ENCODE measurements around the gene RHPN2. TPM values are rescaled to one million over a fixed set of nuclear protein-coding genes. Genes with fewer than 3 reads are reported as not detected.
"Not testable (repeated sequence)": the region's sequence is repeated elsewhere in the genome, so short reads cannot be mapped to it uniquely, and the experiment has no call there.

Gene RHPN2
- total RNA-seq, 4 donors from 2014 or later: 46.2 to 75.6 (median 61.9) TPM

DNA sequence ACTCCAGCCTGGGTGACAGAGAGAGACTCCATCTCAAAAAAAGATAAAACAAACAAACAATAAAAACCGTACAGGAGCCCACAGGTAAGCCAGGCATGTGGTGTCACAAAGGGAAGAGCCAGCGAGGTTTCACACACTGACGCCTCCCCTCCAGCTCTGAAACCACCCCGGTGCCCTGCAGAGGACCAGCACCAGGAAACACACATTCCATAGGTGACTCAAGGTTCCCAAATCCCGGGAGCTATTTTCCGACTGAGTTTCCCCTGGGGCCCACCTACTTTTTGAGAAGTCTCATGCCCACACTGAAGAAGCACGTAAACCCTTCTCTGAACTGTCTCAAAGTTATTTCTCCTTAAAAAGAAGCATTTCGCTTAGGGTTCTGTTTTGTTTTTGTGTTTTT is 40.3 kb downstream of the RHPN2 start:
- H3K27ac ChIP-seq: no peak overlapping the region
- H3K4me3 ChIP-seq: no peak overlapping the region
- no peak for TF ChIP-seq POLR2A (IDR thresholded peaks at IDR 0.05)
- TF ChIP-seq CTCF (IDR thresholded peaks at IDR 0.05): no peak
- H3K4me1 ChIP-seq: no peaks in the 10 kb centered on the region
- peaks cover 0 to 7% (median 0%) of the 10 kb centered on the region in 3 donors for H3K36me3 ChIP-seq
- no peaks in the 10 kb centered on the region for H3K9me3 ChIP-seq
- DNase-seq: no peak
- no peaks in the 10 kb centered on the region for H3K27me3 ChIP-seq

DNA sequence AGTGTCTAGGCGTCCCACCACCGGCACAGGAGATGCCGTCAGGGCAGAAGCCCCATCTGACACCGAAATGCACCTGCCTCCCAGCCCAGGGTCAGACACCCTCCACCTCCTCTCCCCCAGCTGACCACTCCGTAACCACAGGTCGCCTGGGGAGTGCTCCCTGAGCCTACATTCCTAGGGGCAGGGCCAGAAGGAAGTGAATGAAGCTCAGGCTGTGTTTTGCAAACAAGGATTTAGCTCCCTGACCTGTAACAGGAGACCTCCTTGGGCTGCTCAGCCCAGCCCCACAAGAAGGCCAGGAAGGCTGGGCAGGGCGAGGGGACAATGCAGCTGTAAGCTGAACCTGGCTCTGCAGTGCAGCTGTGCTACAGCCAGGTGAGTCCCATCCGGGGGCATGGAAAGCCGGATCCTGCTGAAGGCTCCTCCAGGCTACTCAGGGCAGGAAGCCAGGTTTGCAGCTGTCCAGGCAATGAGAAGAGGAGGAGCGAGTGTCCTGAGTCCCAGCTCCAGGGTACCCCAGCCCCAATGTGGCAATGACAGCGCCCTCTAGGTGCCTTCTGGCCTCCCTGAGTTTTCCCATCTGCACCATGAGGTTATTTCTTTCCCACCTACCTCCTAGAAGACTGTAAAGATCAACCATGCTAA is 42.1 kb downstream of the RHPN2 start:
- no peak for DNase-seq
- Histone ChIP-seq H3K27me3 (no peaks in the 10 kb centered on the region), H3K36me3 (peaks cover 0 to 15% (median 0%) of the 10 kb centered on the region in 3 donors), H3K4me3 (no peak overlapping the region), H3K9me3 (no peaks in the 10 kb centered on the region), H3K27ac (no peak overlapping the region), H3K4me1 (no peaks in the 10 kb centered on the region)
- no peak for TF ChIP-seq POLR2A (IDR thresholded peaks at IDR 0.05)
- TF ChIP-seq CTCF (IDR thresholded peaks at IDR 0.05): no peak

DNA sequence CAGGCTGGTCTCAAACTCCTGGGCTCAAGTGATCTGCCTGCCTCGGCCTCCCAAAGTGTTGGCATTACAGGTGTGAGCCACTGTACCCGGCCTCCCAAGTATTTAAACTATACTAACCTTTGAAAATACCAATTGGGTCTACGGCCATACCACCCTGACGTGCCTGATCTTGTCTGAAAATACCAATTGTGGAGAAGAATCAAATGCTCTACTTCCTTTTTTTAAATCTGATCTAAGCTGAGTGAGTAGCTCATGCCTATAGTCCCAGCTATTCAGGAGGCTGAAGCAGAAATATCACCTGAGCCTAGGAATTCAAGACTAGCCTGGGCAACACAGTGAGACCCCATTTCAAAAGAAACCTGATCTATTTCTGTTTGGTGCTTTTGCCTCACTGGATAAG is 53.8 kb downstream of the RHPN2 start:
- H3K27me3 ChIP-seq, H3K27ac ChIP-seq, H3K9me3 ChIP-seq, H3K4me3 ChIP-seq, DNase-seq, H3K4me1 ChIP-seq: not testable (repeated sequence)
- H3K36me3 ChIP-seq: peaks cover 0 to 32% (median 0%) of the 10 kb centered on the region in 3 donors

- Histone ChIP-seq H3K27me3 (no peaks in the 10 kb centered on the region), H3K9me3 (no peaks in the 10 kb centered on the region), H3K36me3 (peaks cover 0 to 39% (median 0%) of the 10 kb centered on the region in 3 donors), H3K4me3 (no peak overlapping the region), H3K4me1 (no peaks in the 10 kb centered on the region), H3K27ac (no peak overlapping the region)
- no peak for DNase-seq
- TF ChIP-seq CTCF (IDR thresholded peaks at IDR 0.05): no peak
- TF ChIP-seq POLR2A (IDR thresholded peaks at IDR 0.05): no peak
Observed at GRCh38 chr19:33008738-33009137, 56.0 kb downstream of the RHPN2 start.

GRCh38 chr19:33005440-33005839 is 59.2 kb downstream of the RHPN2 start:
- H3K27ac ChIP-seq: no peak overlapping the region
- TF ChIP-seq POLR2A (IDR thresholded peaks at IDR 0.05): no peak
- no peak for TF ChIP-seq CTCF (IDR thresholded peaks at IDR 0.05)
- H3K27me3 ChIP-seq: no peaks in the 10 kb centered on the region
- H3K36me3 ChIP-seq: peaks cover 0 to 44% (median 0%) of the 10 kb centered on the region in 3 donors
- no peak overlapping the region for H3K4me3 ChIP-seq
- H3K9me3 ChIP-seq: no peaks in the 10 kb centered on the region
- no peaks in the 10 kb centered on the region for H3K4me1 ChIP-seq
- DNase-seq: no peak

DNA sequence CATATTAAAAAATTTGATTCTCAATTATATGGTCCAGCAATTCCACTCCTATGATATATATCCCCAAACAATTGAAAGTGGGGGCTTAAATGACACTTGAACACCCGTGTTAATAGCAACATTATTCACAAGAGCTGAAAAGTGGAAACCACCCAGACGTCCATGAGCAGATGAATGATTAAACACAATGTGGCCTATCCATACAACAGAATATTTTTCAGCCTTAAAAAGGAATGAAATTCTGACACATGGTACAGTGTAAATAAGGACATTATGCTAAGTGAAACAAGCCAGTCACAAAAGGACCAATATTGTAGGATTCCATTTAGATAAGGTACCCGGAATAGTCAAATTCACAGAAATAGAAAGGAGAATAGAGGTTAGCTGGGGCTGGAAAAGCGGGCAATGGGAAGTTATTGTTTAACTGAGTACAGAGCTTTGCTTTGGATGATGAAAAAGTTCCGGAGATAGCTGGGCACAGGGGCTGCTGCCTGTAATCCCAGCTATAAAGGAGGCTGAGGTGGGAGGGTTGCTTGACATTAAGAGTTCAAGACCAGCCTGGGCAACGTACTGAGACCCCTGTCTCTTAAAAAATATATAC is 61.2 kb downstream of the RHPN2 start:
- not testable (repeated sequence) for DNase-seq, H3K4me3 ChIP-seq, H3K27me3 ChIP-seq, H3K27ac ChIP-seq, H3K4me1 ChIP-seq, H3K9me3 ChIP-seq
- peaks cover 0 to 35% (median 0%) of the 10 kb centered on the region in 3 donors for H3K36me3 ChIP-seq

DNA sequence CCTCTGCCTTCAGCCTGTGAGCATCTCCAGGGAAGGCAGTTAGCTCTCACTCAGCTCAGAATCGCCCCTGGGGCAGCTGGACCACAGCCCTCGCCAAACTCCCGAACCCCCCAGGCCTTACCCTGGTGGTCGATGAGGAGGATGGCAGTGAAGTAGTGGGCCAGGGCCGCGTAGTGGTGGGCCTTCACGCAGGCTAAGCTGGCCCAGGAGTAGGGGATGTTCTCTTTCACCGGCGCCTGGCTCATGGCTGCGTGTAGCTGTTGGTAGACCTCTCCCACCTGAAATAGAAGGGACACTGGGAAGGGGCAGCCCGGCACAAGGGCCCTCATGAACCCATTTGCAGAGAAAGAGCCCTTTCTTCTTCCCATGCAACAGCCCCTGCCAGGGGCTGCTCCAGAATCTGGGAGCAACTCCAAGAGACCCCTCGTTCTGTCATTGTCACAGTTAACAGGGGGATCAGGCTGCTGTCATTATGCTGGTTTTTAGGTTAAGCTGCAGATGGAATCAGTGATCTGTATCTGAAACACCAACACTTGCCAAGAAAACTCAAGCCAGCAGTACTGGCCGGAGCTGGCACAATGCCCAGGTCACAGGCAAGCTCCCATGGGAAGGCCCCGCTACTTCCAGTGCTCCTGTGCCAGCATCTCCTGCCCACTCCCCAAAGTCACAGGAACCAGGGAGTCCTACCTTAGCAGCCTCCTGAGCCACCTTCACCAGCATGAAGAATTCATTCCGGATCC is 62.4 kb downstream of the RHPN2 start:
- DNase-seq: not testable (repeated sequence)

More for the DNA sequence above, 62.4 kb downstream of the RHPN2 start:
- H3K36me3 ChIP-seq: peaks cover 0 to 32% (median 0%) of the 10 kb centered on the region in 3 donors
- not testable (repeated sequence) for H3K4me3 ChIP-seq, H3K4me1 ChIP-seq, H3K27me3 ChIP-seq, H3K27ac ChIP-seq, H3K9me3 ChIP-seq

Measured in Peyer's patch (tissue), 4 donors.